CD14-positive monocyte (primary cell): ENCODE results near the gene DMRTC2. TPM values are rescaled to one million over a fixed set of nuclear protein-coding genes. Genes with fewer than 3 reads are reported as not detected.

ENCODE experiments used
- DNase-seq, 3 donors: peaks; one replicate each; pipeline ENCODE4 v3.0.0-alpha.2; 2011 to 2022
- H2AFZ ChIP-seq: 2 replicates; pipeline ENCODE4 v1.6.0; 2012; ENCODE audit warnings: mild to moderate bottlenecking, low read depth, low read length, inconsistent platforms; ENCODE audit not compliant: insufficient read depth, poor library complexity, severe bottlenecking
- H3K27ac ChIP-seq, 2 donors: 1 replicate in 1 of 2; 2 replicates in 1 of 2; pipeline ENCODE4 v1.5.1; 2012 to 2013; ENCODE audit warnings: low read length in 2 of 2, control low read depth in 1 of 2, inconsistent platforms in 1 of 2, low read depth in 1 of 2, mild to moderate bottlenecking in 1 of 2
- H3K27me3 ChIP-seq, 2 donors: one replicate each; pipeline versions ENCODE4 v1.6.0 to v1.6.1; 2011 to 2013; ENCODE audit warnings: low read length in 2 of 2; ENCODE audit not compliant: control insufficient read depth in 2 of 2, insufficient read depth in 2 of 2
- H3K36me3 ChIP-seq, 2 donors: replicated peaks in 1 of 2; 1 replicate in 1 of 2; 2 replicates in 1 of 2; pipeline versions ENCODE4 v1.5.1 to v1.6.1; 2012 to 2013; ENCODE audit warnings: low read length in 2 of 2, control low read depth in 1 of 2, inconsistent platforms in 1 of 2, mild to moderate bottlenecking in 1 of 2; ENCODE audit not compliant: insufficient read depth in 2 of 2, control insufficient read depth in 1 of 2
- H3K4me1 ChIP-seq, 2 donors: 1 replicate in 1 of 2; 2 replicates in 1 of 2; pipeline versions ENCODE4 v1.5.1 to v1.6.1; 2012 to 2013; ENCODE audit warnings: low read length in 2 of 2, control low read depth in 1 of 2, inconsistent platforms in 1 of 2, mild to moderate bottlenecking in 1 of 2, moderate library complexity in 1 of 2; ENCODE audit not compliant: insufficient read depth in 2 of 2, control insufficient read depth in 1 of 2
- H3K4me2 ChIP-seq: replicated peaks from 2 replicates; pipeline ENCODE3; 2012; ENCODE audit warnings: low read length, moderate library complexity, mild to moderate bottlenecking; ENCODE audit not compliant: poor library complexity, severe bottlenecking; ENCODE audit errors: extremely low read depth
- H3K4me3 ChIP-seq, 3 experiments: fragments of 200-600 bp in 1 of 3; sonication (generic) in 1 of 3; replicated peaks in 1 of 3; 1 replicate in 2 of 3; 2 replicates in 1 of 3; pipeline ENCODE4 v1.5.1; 2011 to 2013; ENCODE audit warnings: low read length in 3 of 3, mild to moderate bottlenecking in 3 of 3, control low read depth in 2 of 3, low read depth in 2 of 3, inconsistent platforms in 1 of 3, moderate library complexity in 1 of 3
- H3K79me2 ChIP-seq: 2 replicates; pipeline ENCODE4 v1.6.0; 2012; ENCODE audit warnings: mild to moderate bottlenecking, control low read depth, inconsistent platforms, low read length, moderate library complexity; ENCODE audit not compliant: insufficient read depth
- H3K9ac ChIP-seq: 2 replicates; pipeline ENCODE4 v1.6.0; 2017; ENCODE audit warnings: low read length, mild to moderate bottlenecking; ENCODE audit not compliant: insufficient read depth, poor library complexity, severe bottlenecking
- H3K9me3 ChIP-seq, 2 donors: replicated peaks in 1 of 2; 1 replicate in 1 of 2; 2 replicates in 1 of 2; pipeline versions ENCODE4 v1.5.1 to v1.6.1; 2012 to 2013; ENCODE audit warnings: low read length in 2 of 2, control low read depth in 1 of 2; ENCODE audit not compliant: control insufficient read depth in 1 of 2, insufficient read depth in 1 of 2
- H4K20me1 ChIP-seq: 2 replicates; pipeline ENCODE4 v1.6.0; 2012; ENCODE audit warnings: mild to moderate bottlenecking, low read length, control low read depth, moderate library complexity; ENCODE audit not compliant: insufficient read depth
- H3K27ac Mint-ChIP-seq, 7 donors: one replicate each; pipeline ENCODE4 v1.8.0; 2020; ENCODE audit warnings: mild to moderate bottlenecking in 7 of 7, mixed read lengths in 7 of 7, moderate library complexity in 6 of 7, inconsistent platforms in 2 of 7
- H3K27me3 Mint-ChIP-seq, 3 donors: one replicate each; pipeline ENCODE4 v1.8.0; 2021 to 2022; ENCODE audit warnings: low read depth in 3 of 3, mild to moderate bottlenecking in 3 of 3, mixed read lengths in 3 of 3, moderate library complexity in 3 of 3, inconsistent platforms in 1 of 3
- H3K36me3 Mint-ChIP-seq, 2 donors: one replicate each; pipeline ENCODE4 v1.8.0; 2020; ENCODE audit warnings: mixed read lengths in 2 of 2, inconsistent platforms in 1 of 2, mild to moderate bottlenecking in 1 of 2
- H3K4me1 Mint-ChIP-seq: one replicate; pipeline ENCODE4 v1.8.0; 2020; ENCODE audit warnings: mild to moderate bottlenecking, mixed read lengths
- H3K4me3 Mint-ChIP-seq, 2 donors: one replicate each; pipeline ENCODE4 v1.8.0; 2020; ENCODE audit warnings: mild to moderate bottlenecking in 2 of 2, mixed read lengths in 2 of 2, moderate library complexity in 1 of 2
- H3K9me3 Mint-ChIP-seq, 7 donors: one replicate each; pipeline ENCODE4 v1.8.0; 2020 to 2022; ENCODE audit warnings: mixed read lengths in 7 of 7, mild to moderate bottlenecking in 6 of 7, moderate library complexity in 6 of 7, inconsistent platforms in 2 of 7
- CTCF ChIP-seq: fragments of 200-600 bp; IDR thresholded peaks from one replicate; pipeline ENCODE4 v1.8.0; 2022; ENCODE audit warnings: antibody characterized with exemption, mild to moderate bottlenecking
- WGBS: methylation state at CpG from one replicate; pipeline ENCODE4 v1.1.5; 2013; ENCODE audit warnings: missing lambda C conversion rate; ENCODE audit not compliant: insufficient coverage; 5-methylcytosine and 5-hydroxymethylcytosine counted together
- intact Hi-C, 2 donors: fragments of 100-400 bp; cut with micrococcal nuclease; formaldehyde crosslinking; loops; one replicate each; pipeline versions ENCODE4 v1.15.0 to v1.15.1; 2023
- polyA plus RNA-seq, 3 donors: library from polyadenylated mRNA; depleted of rRNA in 1 of 3; unstranded in 2 of 3; stranded (reverse) in 1 of 3; fragments of 300-500 nt in 2 of 3; fragments of >200 nt in 1 of 3; fragmentation: Illumina TruSeq in 2 of 3; gene quantifications; 1 replicate in 2 of 3; 2 replicates in 1 of 3; pipeline ENCODE4 v1.2.3, GENCODE V29; 2012 to 2021

DMRTC2 gene
- polyA plus RNA-seq, 3 donors: not detected

GRCh38 chr19:41853768-41854167 lies 8.9 kb downstream of the DMRTC2 start:
- no peaks in the 10 kb centered on the region for H3K9me3 Mint-ChIP-seq
- DNase-seq: no peak
- no peak overlapping the region for H3K4me3 ChIP-seq
- no CpG with 5 or more reads among the region's 2 CpGs for WGBS
- intact Hi-C loops: no loop called here
- H2AFZ ChIP-seq: no peak overlapping the region
- no peaks in the 10 kb centered on the region for H3K36me3 Mint-ChIP-seq
- H3K27me3 ChIP-seq: peaks cover 2 to 7% of the 10 kb centered on the region in 2 donors
- H3K4me2 ChIP-seq: no peak overlapping the region
- H3K9me3 ChIP-seq: no peaks in the 10 kb centered on the region
- TF ChIP-seq CTCF: no peak
- H3K4me1 ChIP-seq: peaks cover 0 to 5% of the 10 kb centered on the region in 2 donors
- H3K27me3 Mint-ChIP-seq: peaks cover 6 to 11% (median 9%) of the 10 kb centered on the region in 3 donors
- peaks cover 5% of the 10 kb centered on the region for H3K4me1 Mint-ChIP-seq
- no peaks in the 10 kb centered on the region for H3K36me3 ChIP-seq
- no peak overlapping the region for H3K27ac ChIP-seq
- H3K9ac ChIP-seq: no peak overlapping the region
- H3K27ac Mint-ChIP-seq: no peak overlapping the region
- H4K20me1 ChIP-seq: no peaks in the 10 kb centered on the region
- H3K79me2 ChIP-seq: no peaks in the 10 kb centered on the region
- no peak overlapping the region for H3K4me3 Mint-ChIP-seq

GRCh38 chr19:41859213-41859617 lies 14.4 kb downstream of the DMRTC2 start:
- peak overlapping the region; percentile 98 for H3K4me2 ChIP-seq
- H3K27me3 Mint-ChIP-seq: peaks cover 0 to 5% (median 3%) of the 10 kb centered on the region in 3 donors
- no peak overlapping the region for H3K9ac ChIP-seq
- H3K4me1 Mint-ChIP-seq: peaks cover 43% of the 10 kb centered on the region
- H3K4me1 ChIP-seq: peaks cover 35 to 43% of the 10 kb centered on the region in 2 donors
- H3K9me3 ChIP-seq: no peaks in the 10 kb centered on the region
- no peak for DNase-seq
- H2AFZ ChIP-seq: peak overlapping the region; percentile 88
- H3K36me3 ChIP-seq: peaks cover 28 to 33% of the 10 kb centered on the region in 2 donors
- peak overlapping the region; percentile 35 to 100 (median 99) for H3K27ac Mint-ChIP-seq
- no peaks in the 10 kb centered on the region for H3K9me3 Mint-ChIP-seq
- H3K27ac ChIP-seq: peak overlapping the region; percentile 86 to 90
- intact Hi-C loops: no loop called here
- H3K36me3 Mint-ChIP-seq: peaks cover 25 to 33% of the 10 kb centered on the region in 2 donors
- H3K4me3 Mint-ChIP-seq: peak overlapping the region; percentile 92 to 100
- H4K20me1 ChIP-seq: peaks cover 39% of the 10 kb centered on the region
- 2% methylated on average over 6 of the region's 8 CpGs for WGBS
- H3K4me3 ChIP-seq: peak overlapping the region in 2 of 3 experiments; percentile 59 to 95
- no peaks in the 10 kb centered on the region for H3K27me3 ChIP-seq
- TF ChIP-seq CTCF: no peak
- peaks cover 45% of the 10 kb centered on the region for H3K79me2 ChIP-seq
